Activated CD4-positive, alpha-beta T cell treated with anti-CD3 and anti-CD28 coated beads, Interleukin-2, amount 50 U/mL, for 24 hours (primary cell): ENCODE results near the gene VPS25.
"Not testable (repeated sequence)": the region's sequence is repeated elsewhere in the genome, so short reads cannot be mapped to it uniquely, and the experiment has no call there.

Source experiments
- DNase-seq, 2 donors: peaks; one replicate each; pipeline ENCODE4 v3.0.0-alpha.2; 2020; ENCODE audit warnings: low read depth in 1 of 2, low spot score in 1 of 2

VPS25 gene

DNA sequence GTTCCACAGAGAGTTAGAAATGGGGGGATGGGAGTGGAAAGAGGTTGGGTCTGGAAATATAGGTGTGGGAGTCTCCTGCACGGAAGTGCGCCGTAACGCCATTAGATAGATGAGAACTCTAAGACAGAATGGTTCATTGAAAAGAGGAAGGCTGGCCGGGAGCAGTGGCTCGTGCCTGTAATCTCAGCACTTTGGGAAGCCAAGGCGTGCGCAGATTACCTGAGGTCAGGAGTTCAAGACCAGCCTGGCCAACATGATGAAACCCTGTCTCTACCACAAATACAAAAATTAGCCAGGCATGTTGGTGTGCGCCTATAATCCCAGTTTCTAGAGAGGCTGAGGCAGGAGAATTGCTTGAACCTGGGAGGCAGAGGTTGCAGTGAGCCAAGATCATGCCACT is 5.2 kb upstream of the VPS25 start:
- DNase-seq: not testable (repeated sequence)

- not testable (repeated sequence) for DNase-seq
Measured at GRCh38 chr17:42769964-42770363, 3.3 kb upstream of the VPS25 start.

GRCh38 chr17:42772945-42773289 is 332 bp upstream of the VPS25 start:
- DNase-seq: no peak

GRCh38 chr17:42774066-42774745 is 957 bp downstream of the VPS25 start:
- no peak for DNase-seq

- DNase-seq: no peak
Measured at GRCh38 chr17:42775534-42776098, 2.4 kb downstream of the VPS25 start.

DNA sequence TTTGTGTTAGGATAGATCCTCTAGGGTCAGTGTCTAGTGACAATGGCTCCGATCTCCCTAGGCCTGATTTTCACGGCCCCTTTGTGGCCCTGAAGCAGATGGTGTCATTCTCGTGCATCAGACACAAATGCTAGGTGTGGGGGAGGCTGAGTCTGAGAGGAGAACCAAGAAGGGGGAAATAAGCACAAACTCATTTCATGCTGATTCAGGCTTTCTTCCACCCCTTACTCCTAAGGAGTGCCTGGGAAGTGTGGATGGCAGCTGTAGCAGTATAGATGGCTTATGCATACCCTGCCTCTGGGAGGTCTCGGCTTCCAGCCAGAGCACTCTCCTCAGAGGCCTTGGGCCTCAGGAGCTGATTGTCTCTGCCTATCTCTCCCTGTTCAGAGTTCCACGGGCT is 5.3 kb downstream of the VPS25 start:
- no peak for DNase-seq

GRCh38 chr17:42779304-42779935 is 6.2 kb downstream of the VPS25 start:
- DNase-seq: no peak

DNA sequence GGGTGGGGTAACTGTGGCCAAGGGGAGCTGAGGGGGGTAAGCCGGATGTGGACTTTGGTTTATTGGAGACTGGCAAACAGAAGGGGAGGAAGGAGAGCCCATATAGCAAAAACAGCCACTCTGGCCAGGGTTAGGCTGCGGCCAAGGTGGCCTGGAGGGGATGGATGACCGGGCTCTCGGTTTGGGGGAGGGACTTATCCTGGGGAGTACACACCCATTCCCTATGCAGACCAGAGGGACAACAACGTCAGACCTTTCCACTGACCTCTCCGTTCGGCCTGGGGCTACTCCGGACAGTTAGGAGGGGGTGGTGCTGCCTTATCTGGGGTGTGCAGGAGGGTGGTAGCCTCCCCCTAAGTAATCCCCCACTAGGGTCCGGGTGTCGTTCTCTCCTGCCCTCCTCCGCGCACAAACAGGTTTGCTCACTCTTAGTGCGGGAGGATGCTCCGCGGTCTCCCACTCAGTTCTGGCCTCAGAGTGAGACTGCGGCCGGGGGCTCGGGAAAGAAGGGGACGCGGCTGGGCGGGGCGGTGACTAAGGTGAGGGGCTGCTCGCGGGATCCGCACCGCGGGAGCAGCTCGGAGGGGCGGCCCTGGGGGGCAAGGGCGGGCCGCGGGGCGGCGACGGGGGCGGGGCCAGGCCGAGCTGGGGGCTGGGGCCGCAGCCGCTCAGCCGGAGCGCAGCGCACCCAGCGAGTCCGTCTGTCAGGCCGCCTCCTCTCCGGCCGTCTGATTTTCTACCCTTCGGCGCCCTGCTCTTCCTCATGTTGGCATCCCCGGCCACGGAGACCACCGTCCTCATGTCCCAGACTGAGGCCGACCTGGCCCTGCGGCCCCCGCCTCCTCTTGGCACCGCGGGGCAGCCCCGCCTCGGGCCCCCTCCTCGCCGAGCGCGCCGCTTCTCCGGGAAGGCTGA is 6.9 kb downstream of the VPS25 start, which contains the start of gene WNK4:
Gene WNK4, plus strand, starts transcription at position 675 of the 915 bp plus-strand sequence. Its CDS starts 89 bp downstream, at position 764.
- no peak for DNase-seq

DNA sequence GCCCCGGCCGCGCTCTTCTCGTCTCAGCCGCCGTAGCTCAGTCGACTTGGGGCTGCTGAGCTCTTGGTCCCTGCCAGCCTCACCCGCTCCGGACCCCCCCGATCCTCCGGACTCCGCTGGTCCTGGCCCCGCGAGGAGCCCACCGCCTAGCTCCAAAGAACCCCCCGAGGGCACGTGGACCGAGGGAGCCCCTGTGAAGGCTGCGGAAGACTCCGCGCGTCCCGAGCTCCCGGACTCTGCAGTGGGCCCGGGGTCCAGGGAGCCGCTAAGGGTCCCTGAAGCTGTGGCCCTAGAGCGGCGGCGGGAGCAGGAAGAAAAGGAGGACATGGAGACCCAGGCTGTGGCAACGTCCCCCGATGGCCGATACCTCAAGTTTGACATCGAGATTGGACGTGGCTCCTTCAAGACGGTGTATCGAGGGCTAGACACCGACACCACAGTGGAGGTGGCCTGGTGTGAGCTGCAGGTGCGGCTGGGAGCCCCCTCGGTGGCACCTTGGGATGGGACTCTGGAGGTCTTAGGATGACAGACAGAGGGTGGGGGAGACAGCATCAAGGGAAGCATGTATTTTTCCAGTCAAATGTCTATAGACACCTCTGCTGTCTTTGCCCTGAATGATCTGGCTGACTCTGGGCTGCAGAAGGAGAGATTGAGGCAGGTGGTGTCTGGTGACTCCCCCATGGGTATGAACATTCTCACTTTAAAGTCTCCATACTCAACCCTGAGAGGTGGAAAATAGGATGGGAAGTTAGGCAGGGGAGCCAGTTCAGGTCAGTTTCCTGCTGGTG is 7.8 kb downstream of the VPS25 start:
- no peak for DNase-seq

- DNase-seq: no peak
Measured at GRCh38 chr17:42781639-42782165, 8.5 kb downstream of the VPS25 start.

DNA sequence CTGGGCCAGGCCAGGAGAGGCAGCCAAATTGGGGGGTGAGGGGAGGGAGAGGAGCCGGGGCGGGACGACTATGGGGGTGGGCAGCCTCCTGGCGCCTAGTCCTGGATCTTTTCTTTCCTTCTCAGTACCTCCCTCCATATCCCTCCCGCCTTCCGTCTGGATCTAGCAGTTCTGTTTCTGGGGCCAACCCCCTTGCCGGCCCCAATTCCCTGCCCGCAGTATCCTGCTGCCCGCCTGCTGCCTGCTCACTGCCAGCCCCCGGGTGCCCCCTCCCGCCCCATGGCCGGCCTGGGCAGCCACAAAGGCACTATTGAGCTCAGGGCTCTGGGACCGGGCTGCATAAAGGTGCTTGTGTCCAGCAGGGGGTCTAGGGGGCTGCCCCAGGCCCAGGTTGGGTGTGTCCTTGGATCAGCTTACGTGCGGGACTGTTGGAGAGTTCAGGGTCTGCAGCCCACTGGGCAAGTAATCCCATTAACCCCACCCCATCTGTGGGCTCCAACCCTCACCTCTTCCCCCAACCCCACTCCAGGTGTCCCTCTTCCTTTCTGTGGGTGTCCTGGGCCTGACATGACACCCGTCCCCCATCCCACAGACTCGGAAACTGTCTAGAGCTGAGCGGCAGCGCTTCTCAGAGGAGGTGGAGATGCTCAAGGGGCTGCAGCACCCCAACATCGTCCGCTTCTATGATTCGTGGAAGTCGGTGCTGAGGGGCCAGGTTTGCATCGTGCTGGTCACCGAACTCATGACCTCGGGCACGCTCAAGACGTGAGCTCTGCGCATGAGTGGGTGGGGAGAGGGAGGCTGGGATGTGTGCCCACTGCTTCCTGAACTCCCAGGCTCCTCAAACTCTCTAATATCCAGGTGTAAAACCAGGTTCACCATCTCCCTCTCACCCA is 9.2 kb downstream of the VPS25 start:
- DNase-seq: no peak

- DNase-seq: no peak
Measured at GRCh38 chr17:42783062-42783790, 10.0 kb downstream of the VPS25 start.

DNA sequence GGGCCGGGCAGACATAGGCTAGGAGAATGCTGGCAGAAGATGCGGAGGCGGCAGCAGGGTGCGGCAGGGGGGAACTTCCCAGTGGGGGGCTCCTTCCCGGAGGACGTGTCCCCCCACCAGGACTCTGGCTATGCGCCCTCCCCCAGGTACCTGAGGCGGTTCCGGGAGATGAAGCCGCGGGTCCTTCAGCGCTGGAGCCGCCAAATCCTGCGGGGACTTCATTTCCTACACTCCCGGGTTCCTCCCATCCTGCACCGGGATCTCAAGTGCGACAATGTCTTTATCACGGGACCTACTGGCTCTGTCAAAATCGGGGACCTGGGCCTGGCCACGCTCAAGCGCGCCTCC is 10.5 kb downstream of the VPS25 start:
- DNase-seq: no peak

GRCh38 chr17:42784409-42784808 is 11.2 kb downstream of the VPS25 start:
- no peak for DNase-seq

GRCh38 chr17:42784811-42785592 is 11.8 kb downstream of the VPS25 start:
- no peak for DNase-seq

DNA sequence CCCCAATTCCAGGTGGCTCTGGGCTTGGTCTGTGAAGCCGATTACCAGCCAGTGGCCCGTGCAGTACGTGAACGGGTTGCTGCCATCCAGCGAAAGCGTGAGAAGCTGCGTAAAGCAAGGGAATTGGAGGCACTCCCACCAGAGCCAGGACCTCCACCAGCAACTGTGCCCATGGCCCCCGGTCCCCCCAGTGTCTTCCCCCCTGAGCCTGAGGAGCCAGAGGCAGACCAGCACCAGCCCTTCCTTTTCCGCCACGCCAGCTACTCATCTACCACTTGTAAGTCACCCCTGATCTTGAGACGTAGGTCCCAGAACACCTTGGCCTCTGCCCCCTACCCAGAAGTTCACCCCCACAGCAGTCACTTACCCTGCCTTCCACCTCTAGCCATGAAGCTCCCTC is 14.0 kb downstream of the VPS25 start:
- DNase-seq: no peak

GRCh38 chr17:42791948-42792347 is 18.7 kb downstream of the VPS25 start:
- DNase-seq: no peak

DNA sequence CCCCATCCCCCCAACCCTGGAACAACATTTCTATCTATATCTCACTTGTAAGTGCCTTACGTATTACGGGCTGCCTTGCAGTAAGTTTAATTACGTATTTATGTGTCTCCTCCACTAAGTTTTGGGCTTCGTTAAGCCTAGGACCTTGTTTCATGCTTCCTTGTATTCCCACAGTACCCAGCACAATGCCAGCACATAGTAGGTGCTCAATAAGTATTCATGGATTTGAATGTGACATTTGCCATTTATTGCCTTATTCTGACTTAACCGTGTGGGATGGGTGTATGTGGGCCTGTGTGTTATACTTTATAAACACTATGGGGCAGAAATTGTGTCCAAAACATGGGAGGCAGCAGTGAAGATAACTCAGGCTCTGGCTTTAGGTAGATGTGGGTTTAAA is 19.3 kb downstream of the VPS25 start:
- no peak for DNase-seq
